Esophagus muscularis mucosa (tissue), 4 donors: ENCODE results near the gene NDUFS3. TPM values are rescaled to one million over a fixed set of nuclear protein-coding genes. Genes with fewer than 3 reads are reported as not detected.

Experiments
- DNase-seq: peaks from one replicate; pipeline ENCODE4 v3.0.0-alpha.2; 2017; ENCODE audit errors: extremely low spot score
- H3K27ac ChIP-seq, 4 donors: fragments of 200-600 bp; sonication (generic); replicated peaks in 1 of 4; 1 replicate in 3 of 4; 2 replicates in 1 of 4; pipeline ENCODE4 v1.5.1; 2016 to 2019; ENCODE audit warnings: mild to moderate bottlenecking in 1 of 4
- H3K27me3 ChIP-seq, 4 donors: fragments of 200-600 bp; sonication (generic); one replicate each; pipeline versions ENCODE4 v1.5.1 to v1.6.0; 2016 to 2019
- H3K36me3 ChIP-seq, 4 donors: fragments of 200-600 bp; sonication (generic); one replicate each; pipeline ENCODE4 v1.5.1; 2016 to 2019
- H3K4me1 ChIP-seq, 4 donors: fragments of 200-600 bp; sonication (generic); one replicate each; pipeline ENCODE4 v1.5.1; 2016 to 2019
- H3K4me3 ChIP-seq, 4 donors: fragments of 200-600 bp; sonication (generic); 1 replicate in 2 of 4; 2 replicates in 2 of 4; pipeline ENCODE4 v1.5.1; 2016 to 2019; ENCODE audit warnings: mild to moderate bottlenecking in 4 of 4, moderate library complexity in 1 of 4
- H3K9me3 ChIP-seq, 4 donors: fragments of 200-600 bp; sonication (generic); 1 replicate in 3 of 4; 2 replicates in 1 of 4; pipeline ENCODE4 v1.5.1; 2016 to 2019
- EP300 ChIP-seq: sonication (generic); formaldehyde crosslinking; IDR thresholded peaks from one replicate; pipeline ENCODE4 v1.6.1; 2017; ENCODE audit warnings: antibody characterized with exemption
- POLR2A ChIP-seq: fragments of 450-650 bp; IDR thresholded peaks from one replicate; pipeline ENCODE4 v1.6.1; 2017; ENCODE audit warnings: antibody characterized with exemption, moderate library complexity, mild to moderate bottlenecking, low read depth
- POLR2AphosphoS5 ChIP-seq, 2 donors: sonication (generic); formaldehyde crosslinking; IDR thresholded peaks; one replicate each; pipeline ENCODE4 v1.6.1; 2017; ENCODE audit warnings: antibody characterized with exemption in 2 of 2
- WGBS: methylation state at CpG from one replicate; pipeline ENCODE4 v1.1.5; 2018; 5-methylcytosine and 5-hydroxymethylcytosine counted together
- intact Hi-C: fragments of 100-400 bp; cut with DNase I; formaldehyde crosslinking; loops from one replicate; pipeline ENCODE4 v1.15.1; 2023
- small RNA-seq, 3 donors: library from RNA; depleted of rRNA; stranded (forward); fragments of <200 nt; gene quantifications; one replicate each; pipeline ENCODE3, GENCODE V24; 2016
- total RNA-seq, 4 donors: library from RNA; depleted of rRNA; stranded (reverse); fragments of >200 nt; gene quantifications; one replicate each; pipeline versions ENCODE4 v1.1.0 to v1.2.1, GENCODE V29; 2016
- TF ChIP-seq, protein P1 (sequence below), 3 experiments: fragments of 200-600 bp in 2 of 3; fragments of 450-650 bp in 1 of 3; sonication (generic) in 2 of 3; IDR thresholded peaks; one replicate each; pipeline ENCODE4 v1.5.1; 2017 to 2019; ENCODE audit warnings: antibody characterized with exemption in 3 of 3, mild to moderate bottlenecking in 2 of 3, moderate library complexity in 1 of 3

The NDUFS3 gene
- total RNA-seq, 4 donors from 2014 or later: 53.5 to 76.7 (median 72.0) TPM

GRCh38 chr11:47620836-47621378 lies 42.0 kb downstream of the NDUFS3 start:
- WGBS: 95% methylated on average over 2 of the region's 2 CpGs
- intact Hi-C loops: no loop called here
- no peak for DNase-seq
- H3K4me1 ChIP-seq: peaks cover 0 to 10% (median 8%) of the 10 kb centered on the region in 4 donors
- TF ChIP-seq POLR2AphosphoS5 (IDR thresholded peaks at IDR 0.05) (no peak), EP300 (no peak), POLR2A (no peak)
- TF ChIP-seq, protein P1, sequence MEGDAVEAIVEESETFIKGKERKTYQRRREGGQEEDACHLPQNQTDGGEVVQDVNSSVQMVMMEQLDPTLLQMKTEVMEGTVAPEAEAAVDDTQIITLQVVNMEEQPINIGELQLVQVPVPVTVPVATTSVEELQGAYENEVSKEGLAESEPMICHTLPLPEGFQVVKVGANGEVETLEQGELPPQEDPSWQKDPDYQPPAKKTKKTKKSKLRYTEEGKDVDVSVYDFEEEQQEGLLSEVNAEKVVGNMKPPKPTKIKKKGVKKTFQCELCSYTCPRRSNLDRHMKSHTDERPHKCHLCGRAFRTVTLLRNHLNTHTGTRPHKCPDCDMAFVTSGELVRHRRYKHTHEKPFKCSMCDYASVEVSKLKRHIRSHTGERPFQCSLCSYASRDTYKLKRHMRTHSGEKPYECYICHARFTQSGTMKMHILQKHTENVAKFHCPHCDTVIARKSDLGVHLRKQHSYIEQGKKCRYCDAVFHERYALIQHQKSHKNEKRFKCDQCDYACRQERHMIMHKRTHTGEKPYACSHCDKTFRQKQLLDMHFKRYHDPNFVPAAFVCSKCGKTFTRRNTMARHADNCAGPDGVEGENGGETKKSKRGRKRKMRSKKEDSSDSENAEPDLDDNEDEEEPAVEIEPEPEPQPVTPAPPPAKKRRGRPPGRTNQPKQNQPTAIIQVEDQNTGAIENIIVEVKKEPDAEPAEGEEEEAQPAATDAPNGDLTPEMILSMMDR (IDR thresholded peaks at IDR 0.05): no peak
- H3K36me3 ChIP-seq: peaks cover 60 to 86% (median 79%) of the 10 kb centered on the region in 4 donors
- H3K4me3 ChIP-seq: no peak overlapping the region
- no peaks in the 10 kb centered on the region for H3K27me3 ChIP-seq
- H3K9me3 ChIP-seq: no peaks in the 10 kb centered on the region
- H3K27ac ChIP-seq: no peak overlapping the region

DNA sequence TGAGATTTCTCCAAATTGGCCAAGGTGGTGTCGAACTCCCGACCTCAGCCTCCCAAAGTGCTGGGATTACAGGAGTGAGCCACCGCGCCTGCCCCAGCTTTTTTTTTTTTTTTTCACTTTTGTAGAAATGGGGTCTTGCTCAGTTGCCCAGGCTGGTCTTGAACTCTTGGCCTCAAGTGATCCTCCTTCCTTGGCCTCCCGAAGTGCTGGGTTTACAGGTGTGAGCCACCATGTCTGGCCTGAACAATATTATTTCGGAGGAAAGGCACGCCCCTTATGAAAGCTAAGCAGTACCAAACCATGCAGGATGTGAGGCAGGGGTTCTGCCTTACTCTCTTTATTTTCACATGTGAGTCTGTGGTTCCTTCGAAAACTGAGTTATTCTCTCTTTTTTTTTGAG lies 47.4 kb downstream of the NDUFS3 start:
- H3K4me3 ChIP-seq: no peak overlapping the region
- H3K4me1 ChIP-seq: no peaks in the 10 kb centered on the region
- peaks cover 86 to 100% (median 96%) of the 10 kb centered on the region in 4 donors for H3K36me3 ChIP-seq
- H3K9me3 ChIP-seq: no peaks in the 10 kb centered on the region
- intact Hi-C loops: no loop called here
- H3K27ac ChIP-seq: no peak overlapping the region
- TF ChIP-seq, protein P1 (IDR thresholded peaks at IDR 0.05): no peak
- TF ChIP-seq EP300 (no peak), POLR2A (no peak), POLR2AphosphoS5 (IDR thresholded peaks at IDR 0.05) (no peak)
- no peaks in the 10 kb centered on the region for H3K27me3 ChIP-seq
- DNase-seq: no peak
- 95% methylated on average over 8 of the region's 8 CpGs for WGBS

- H3K36me3 ChIP-seq: peaks cover 82 to 100% (median 92%) of the 10 kb centered on the region in 4 donors
- TF ChIP-seq POLR2A (no peak), EP300 (no peak), POLR2AphosphoS5 (IDR thresholded peaks at IDR 0.05) (no peak)
- TF ChIP-seq, protein P1 (IDR thresholded peaks at IDR 0.05): no peak
Observed at GRCh38 chr11:47628026-47628425, 49.2 kb downstream of the NDUFS3 start.

GRCh38 chr11:47631473-47631872 lies 52.6 kb downstream of the NDUFS3 start:
- H3K4me3 ChIP-seq: no peak overlapping the region
- H3K27ac ChIP-seq: no peak overlapping the region
- H3K4me1 ChIP-seq: no peaks in the 10 kb centered on the region
- peaks cover 68 to 100% (median 93%) of the 10 kb centered on the region in 4 donors for H3K36me3 ChIP-seq
- H3K27me3 ChIP-seq: no peaks in the 10 kb centered on the region
- WGBS: 65% methylated on average over 5 of the region's 5 CpGs
- DNase-seq: no peak
- intact Hi-C loops: no loop called here
- H3K9me3 ChIP-seq: no peaks in the 10 kb centered on the region
- TF ChIP-seq POLR2A (no peak), EP300 (no peak)
- TF ChIP-seq, protein P1 (IDR thresholded peaks at IDR 0.05): no peak

More at GRCh38 chr11:47628026-47628425, 49.2 kb downstream of the NDUFS3 start:
- 88% methylated on average over 4 of the region's 4 CpGs for WGBS
- no peaks in the 10 kb centered on the region for H3K4me1 ChIP-seq
- DNase-seq: no peak
- intact Hi-C loops: no loop called here
- no peak overlapping the region for H3K4me3 ChIP-seq
- no peak overlapping the region for H3K27ac ChIP-seq
- no peaks in the 10 kb centered on the region for H3K9me3 ChIP-seq
- no peaks in the 10 kb centered on the region for H3K27me3 ChIP-seq

Small RNAs within 50 kb of the gene (small RNA-seq; reads per million reads assigned to genes)
- gene RN7SL652P (0 reads per million in 3 donors), gene RNU5E-10P (0 reads per million in 3 donors)

Other genes with a start within 250 kb of the NDUFS3 start
- under 1 TPM in 2 of 4 donors, not detected in 2; 0.06 to 0.17 TPM for gene MYBPC3, start 226.4 kb upstream of the NDUFS3 start, total RNA-seq
- gene SPI1, start 200.5 kb upstream of the NDUFS3 start, total RNA-seq: 10 to 100 TPM; 17.6 to 34.6 (median 20.5) TPM
- 100 to 1,000 TPM in 2 of 4 donors, 10 to 100 TPM in 2; 91.9 to 251 (median 129) TPM for gene SLC39A13, start 170.5 kb upstream of the NDUFS3 start, total RNA-seq
- gene PSMC3, start 152.6 kb upstream of the NDUFS3 start, total RNA-seq: 100 to 1,000 TPM; 163 to 197 (median 182) TPM
- 1 to 10 TPM in 1 of 4 donors, under 1 TPM in 3; 0.42 to 1.4 (median 0.70) TPM for gene RAPSN, start 129.9 kb upstream of the NDUFS3 start, total RNA-seq
- 100 to 1,000 TPM in 2 of 4 donors, 10 to 100 TPM in 2; 69.6 to 151 (median 99.3) TPM for gene CELF1, start 25.9 kb upstream of the NDUFS3 start, total RNA-seq
- 10 to 100 TPM; 63.0 to 96.4 (median 79.6) TPM for gene PTPMT1, start 13.5 kb upstream of the NDUFS3 start, total RNA-seq
- gene KBTBD4, start 104 bp upstream of the NDUFS3 start, total RNA-seq: 10 to 100 TPM; 18.7 to 31.2 (median 24.8) TPM
- gene FAM180B, start 7.6 kb downstream of the NDUFS3 start, total RNA-seq: under 1 TPM in 2 of 4 donors, not detected in 2; 0.66 to 0.80 TPM
- gene C1QTNF4, start 15.3 kb downstream of the NDUFS3 start, total RNA-seq: 1 to 10 TPM; 1.6 to 2.2 (median 1.7) TPM
- gene MTCH2, start 63.5 kb downstream of the NDUFS3 start, total RNA-seq: 10 to 100 TPM; 32.5 to 40.6 (median 37.6) TPM
- gene AGBL2, start 136.3 kb downstream of the NDUFS3 start, total RNA-seq: 1 to 10 TPM in 1 of 4 donors, under 1 TPM in 1, not detected in 2; 0.42 to 1.8 TPM
- gene FNBP4, start 188.3 kb downstream of the NDUFS3 start, total RNA-seq: 10 to 100 TPM; 59.3 to 92.2 (median 80.8) TPM